Measurements from ENCODE around the gene SLC13A5.

GRCh38 chr17:6648181-6648580 lies 65.0 kb downstream of the SLC13A5 start:
- TF ChIP-seq CTCF (IDR thresholded peaks at IDR 0.05) (peak in 1 of 3 experiments; percentile 13), POLR2A (IDR thresholded peaks at IDR 0.05; ENCODE audit: low read depth) (no peak), EP300 (IDR thresholded peaks at IDR 0.05) (no peak)

Measured in esophagus muscularis mucosa (tissue), 4 donors.